ENCODE results near the gene MAP4K4.

DNA sequence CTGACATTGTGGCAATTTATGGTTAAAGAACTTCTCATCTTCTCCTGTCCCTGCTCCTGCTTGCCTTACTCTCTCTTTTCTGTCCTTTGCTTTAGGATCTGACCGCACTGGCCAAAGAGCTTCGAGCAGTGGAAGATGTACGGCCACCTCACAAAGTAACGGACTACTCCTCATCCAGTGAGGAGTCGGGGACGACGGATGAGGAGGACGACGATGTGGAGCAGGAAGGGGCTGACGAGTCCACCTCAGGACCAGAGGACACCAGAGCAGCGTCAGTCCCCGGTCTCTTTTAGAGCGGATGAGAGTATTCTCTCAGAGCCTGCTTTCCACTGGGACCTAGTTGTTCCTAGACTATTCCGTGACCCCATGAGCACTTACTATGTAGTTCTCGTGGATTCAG is 172.0 kb downstream of the MAP4K4 start:
- TF ChIP-seq, protein P1, sequence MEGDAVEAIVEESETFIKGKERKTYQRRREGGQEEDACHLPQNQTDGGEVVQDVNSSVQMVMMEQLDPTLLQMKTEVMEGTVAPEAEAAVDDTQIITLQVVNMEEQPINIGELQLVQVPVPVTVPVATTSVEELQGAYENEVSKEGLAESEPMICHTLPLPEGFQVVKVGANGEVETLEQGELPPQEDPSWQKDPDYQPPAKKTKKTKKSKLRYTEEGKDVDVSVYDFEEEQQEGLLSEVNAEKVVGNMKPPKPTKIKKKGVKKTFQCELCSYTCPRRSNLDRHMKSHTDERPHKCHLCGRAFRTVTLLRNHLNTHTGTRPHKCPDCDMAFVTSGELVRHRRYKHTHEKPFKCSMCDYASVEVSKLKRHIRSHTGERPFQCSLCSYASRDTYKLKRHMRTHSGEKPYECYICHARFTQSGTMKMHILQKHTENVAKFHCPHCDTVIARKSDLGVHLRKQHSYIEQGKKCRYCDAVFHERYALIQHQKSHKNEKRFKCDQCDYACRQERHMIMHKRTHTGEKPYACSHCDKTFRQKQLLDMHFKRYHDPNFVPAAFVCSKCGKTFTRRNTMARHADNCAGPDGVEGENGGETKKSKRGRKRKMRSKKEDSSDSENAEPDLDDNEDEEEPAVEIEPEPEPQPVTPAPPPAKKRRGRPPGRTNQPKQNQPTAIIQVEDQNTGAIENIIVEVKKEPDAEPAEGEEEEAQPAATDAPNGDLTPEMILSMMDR (IDR thresholded peaks at IDR 0.05): no peak
- no peak for TF ChIP-seq POLR2A (IDR thresholded peaks at IDR 0.05)

Measured in lower leg skin (tissue), 3 donors.